HG03060 (cell line): Measurements from ENCODE around the gene PPP1R13B.

Experiments
- ATAC-seq: cut with Tn5 transposase; IDR thresholded peaks from one replicate; pipeline ENCODE4 v1.9.1; 2021; ENCODE audit warnings: low read depth, moderate number of reproducible peaks; ENCODE audit not compliant: unreplicated experiment

PPP1R13B gene

GRCh38 chr14:103836976-103837725 is 10.2 kb downstream of the PPP1R13B start:
- ATAC-seq: no peak

DNA sequence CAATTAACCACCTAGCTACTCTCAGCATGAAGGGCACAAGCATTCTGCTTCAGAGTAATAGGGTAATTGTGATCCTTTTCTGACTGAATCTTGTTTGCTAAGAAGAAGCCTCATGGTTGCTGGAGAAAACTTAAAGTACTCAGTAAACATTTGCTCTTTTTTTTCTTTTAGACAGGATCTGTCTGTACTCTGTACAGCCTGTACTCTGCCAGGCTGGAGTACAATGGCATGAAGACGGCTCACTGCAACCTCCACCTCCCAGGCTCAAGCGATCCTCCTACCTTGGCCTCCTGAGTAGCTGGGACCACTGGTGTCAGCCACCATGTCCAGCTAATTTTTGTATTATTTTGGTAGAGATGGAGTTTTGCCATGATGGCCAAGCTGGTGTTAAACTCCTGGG is 12.4 kb downstream of the PPP1R13B start:
- no peak for ATAC-seq

DNA sequence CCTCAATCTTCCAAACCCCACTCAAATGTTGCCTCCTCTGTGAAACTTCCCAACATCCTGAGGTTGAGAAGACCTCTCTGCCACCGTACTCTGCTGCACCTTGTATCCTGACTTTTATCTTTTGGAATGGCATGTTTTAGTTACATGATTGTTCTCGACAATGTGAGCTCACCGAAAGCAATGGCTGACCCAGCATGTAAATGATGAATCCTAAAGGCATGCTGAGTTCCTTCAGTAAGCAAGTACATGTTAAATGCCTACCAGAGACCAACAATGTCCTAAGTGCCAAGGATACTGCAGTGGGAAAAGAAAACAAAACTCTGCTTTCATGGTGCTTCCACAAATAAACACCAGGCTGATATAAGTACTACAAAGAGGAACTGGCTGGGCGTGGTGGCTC is 13.7 kb downstream of the PPP1R13B start:
- ATAC-seq: no peak

GRCh38 chr14:103832046-103832445 is 15.3 kb downstream of the PPP1R13B start:
- ATAC-seq: no peak

- no peak for ATAC-seq
Measured at GRCh38 chr14:103830511-103831270, 16.7 kb downstream of the PPP1R13B start.

- no peak for ATAC-seq
Measured at GRCh38 chr14:103828315-103828967, 18.9 kb downstream of the PPP1R13B start.

DNA sequence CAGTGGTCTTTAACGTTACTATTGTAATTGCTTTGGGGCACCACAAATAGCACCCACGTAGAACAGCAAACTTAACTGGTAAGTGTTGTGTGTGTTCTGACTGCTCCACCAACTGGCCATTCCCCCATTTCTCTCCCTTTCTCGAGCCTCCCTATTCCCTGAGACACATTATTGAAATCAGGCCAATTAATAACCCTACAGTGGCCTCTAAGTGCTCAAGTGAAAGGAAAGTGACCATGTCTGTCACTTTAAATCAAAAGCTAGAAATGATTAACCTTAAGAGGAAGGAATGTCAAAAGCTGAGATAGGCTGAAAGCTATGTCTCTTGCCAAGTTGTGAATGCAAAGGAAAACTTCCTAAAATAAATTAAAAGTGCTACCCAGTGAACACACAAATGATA is 22.3 kb downstream of the PPP1R13B start:
- no peak for ATAC-seq

GRCh38 chr14:103820908-103821307 is 26.5 kb downstream of the PPP1R13B start:
- ATAC-seq: no peak

- ATAC-seq: no peak
Measured at GRCh38 chr14:103820382-103820781, 27.0 kb downstream of the PPP1R13B start.

DNA sequence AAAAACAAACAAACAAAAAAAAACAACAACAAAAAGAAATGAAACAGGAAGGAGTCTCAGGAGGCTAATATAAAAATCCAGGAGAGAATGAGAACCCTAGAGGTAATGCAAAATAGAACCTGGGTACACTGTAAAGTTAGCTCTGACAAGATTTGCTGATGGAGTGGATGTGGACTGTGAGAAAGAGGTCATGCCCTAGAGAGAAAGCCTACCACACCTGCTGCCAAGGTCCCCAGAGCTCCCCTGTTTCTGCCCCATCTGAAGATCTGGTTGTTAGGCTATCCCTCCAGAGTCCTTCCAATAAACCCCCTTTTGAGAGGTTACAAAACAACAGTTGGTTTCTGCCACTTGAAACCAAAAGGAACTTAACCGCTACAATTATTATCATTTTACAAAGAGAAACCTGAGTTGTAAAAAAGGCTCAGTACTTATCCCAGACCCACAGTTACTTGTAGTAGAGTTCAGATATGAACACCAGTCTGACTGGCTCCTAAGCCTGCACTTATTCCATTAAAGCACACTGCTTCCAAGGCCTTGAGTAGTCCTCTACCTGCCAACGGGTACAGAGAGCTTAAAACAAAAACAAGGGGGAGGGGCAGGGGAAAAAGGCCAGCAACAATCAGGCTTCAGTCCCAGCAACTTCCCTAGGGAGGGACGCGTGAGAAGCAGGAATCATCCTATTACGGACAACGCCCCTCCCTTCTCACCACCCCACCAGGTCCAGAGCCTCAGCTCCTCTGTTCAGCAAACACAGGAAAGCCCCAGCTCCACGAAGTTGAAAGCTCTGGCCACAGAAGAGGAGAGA is 27.7 kb downstream of the PPP1R13B start:
- ATAC-seq: no peak

- ATAC-seq: no peak
Measured at GRCh38 chr14:103818870-103819269, 28.5 kb downstream of the PPP1R13B start.

GRCh38 chr14:103818422-103818821 is 29.0 kb downstream of the PPP1R13B start:
- no peak for ATAC-seq

- ATAC-seq: no peak
Measured at GRCh38 chr14:103817595-103817994, 29.8 kb downstream of the PPP1R13B start.

DNA sequence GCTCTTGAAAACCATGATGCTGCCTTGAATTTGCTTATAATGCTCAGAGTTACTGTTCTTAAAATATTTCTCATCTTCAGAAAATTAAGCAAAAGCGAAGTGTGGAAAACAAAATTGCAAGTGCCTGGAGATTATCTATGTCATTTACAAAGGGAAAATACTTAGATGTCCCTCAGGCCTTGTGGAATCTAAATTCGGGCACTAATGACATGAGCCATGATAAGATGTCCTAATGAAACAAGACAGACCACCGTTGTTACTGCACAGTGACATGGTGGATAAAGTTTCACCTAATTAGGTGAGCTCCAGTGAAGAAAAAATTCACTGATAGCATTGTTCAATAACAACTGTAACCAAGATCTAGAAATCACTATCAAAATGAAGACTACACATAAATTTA is 30.4 kb downstream of the PPP1R13B start:
- no peak for ATAC-seq

DNA sequence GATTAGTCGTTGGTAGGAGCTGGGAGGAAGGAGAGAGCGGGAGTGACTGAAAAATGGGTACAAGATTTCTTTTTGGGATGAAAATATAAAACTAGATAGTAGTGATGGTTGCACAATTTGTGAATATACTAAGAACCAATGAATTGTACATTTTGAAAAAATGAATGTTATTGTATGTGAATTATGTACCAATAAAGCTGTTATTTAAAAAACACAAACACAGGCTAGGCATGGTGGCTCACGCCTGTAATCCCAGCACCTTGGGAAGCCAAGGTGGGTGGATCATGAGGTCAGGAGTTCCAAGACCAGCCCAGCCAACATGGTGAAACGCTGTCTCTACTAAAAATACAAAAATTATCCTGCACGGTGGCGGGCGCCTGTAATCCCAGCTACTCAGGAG is 32.1 kb downstream of the PPP1R13B start:
- no peak for ATAC-seq

- no peak for ATAC-seq
Measured at GRCh38 chr14:103811189-103811588, 36.2 kb downstream of the PPP1R13B start.

DNA sequence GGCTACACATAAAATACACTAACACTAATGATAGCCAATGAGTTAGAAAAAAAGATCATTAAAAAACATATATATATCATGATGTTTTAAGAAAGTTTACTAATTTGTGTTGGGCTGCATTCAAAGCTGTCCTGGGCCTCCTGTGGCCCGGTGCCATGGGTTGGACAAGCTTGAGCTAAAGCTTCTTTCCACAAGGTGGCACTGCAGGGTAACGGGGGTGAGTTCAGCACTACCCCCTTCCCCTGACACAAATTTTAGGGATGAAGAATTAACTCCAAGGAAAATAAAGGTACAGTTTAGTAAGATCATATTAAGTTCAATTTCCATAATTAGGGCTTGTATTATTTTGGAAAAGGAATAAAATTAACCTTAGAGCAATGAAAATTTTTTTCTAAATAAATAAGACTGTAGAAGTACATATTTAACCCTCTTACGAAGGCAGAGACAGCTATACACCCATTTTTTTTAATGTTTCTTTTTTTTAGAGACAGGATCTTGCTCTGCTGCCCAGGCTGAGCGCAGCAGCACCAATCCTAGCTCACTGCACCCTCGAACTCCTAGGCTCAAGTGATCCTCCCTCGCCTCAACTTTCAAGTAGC is 38.9 kb downstream of the PPP1R13B start:
- no peak for ATAC-seq

GRCh38 chr14:103806805-103807204 is 40.6 kb downstream of the PPP1R13B start:
- ATAC-seq: peak; percentile 38

GRCh38 chr14:103805708-103806107 is 41.7 kb downstream of the PPP1R13B start:
- no peak for ATAC-seq

DNA sequence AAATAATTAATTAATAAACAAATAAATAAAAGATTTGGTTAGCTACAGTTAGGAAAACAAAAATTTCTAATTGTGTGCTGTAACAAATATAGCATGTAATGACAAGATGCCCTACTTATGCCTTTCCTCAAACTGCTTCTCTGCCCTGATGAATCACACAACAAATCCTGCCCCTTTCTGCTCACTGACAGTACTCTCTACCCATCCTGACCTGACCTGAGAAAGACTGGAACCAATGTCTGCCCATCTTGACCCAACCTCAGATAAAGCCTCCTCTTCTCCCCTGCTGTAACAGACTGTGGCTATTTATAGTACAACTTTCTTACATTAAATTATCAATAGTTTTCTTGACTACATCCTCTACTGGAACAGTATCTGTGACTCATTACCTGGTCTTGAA is 43.7 kb downstream of the PPP1R13B start:
- ATAC-seq: no peak
